Measurements from ENCODE around the gene IPMK. TPM values are rescaled to one million over a fixed set of nuclear protein-coding genes. Genes with fewer than 3 reads are reported as not detected.
"Not testable (repeated sequence)": the region's sequence is repeated elsewhere in the genome, so short reads cannot be mapped to it uniquely, and the experiment has no call there.

Gene IPMK
- total and polyA plus RNA-seq, 2 experiments from 2014 or later = 3.6 to 6.6 TPM

DNA sequence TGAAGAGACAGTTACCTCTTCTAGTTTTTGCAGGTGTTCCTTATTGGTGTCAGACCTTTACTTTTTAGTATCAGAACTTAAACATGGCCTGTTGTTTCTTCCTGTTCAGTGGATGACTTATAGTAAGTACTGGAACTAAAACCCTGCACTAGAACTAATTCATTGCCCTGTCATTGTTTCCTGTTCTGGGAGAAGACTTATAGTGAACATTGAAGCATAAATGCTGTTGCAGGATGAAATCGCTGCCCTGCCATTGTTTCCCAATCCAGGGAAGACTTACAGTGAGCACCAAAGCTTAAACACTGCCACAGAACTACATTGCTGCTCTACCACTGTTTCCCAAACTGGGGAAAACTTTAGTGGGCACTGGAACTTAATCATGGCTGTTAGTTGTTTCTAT is 13.1 kb downstream of the IPMK start:
- H3K27ac ChIP-seq = no peak overlapping the region
- no peaks in the 10 kb centered on the region for H4K20me1 ChIP-seq (ENCODE audit: insufficient read depth)
- no peak for DNase-seq
- no peaks in the 10 kb centered on the region for H3K9me2 ChIP-seq (ENCODE audit: insufficient read depth)
- TF ChIP-seq EZH2phosphoT487 (IDR thresholded peaks at IDR 0.05; ENCODE audit: insufficient read depth, low read depth) = no peak
- no peaks in the 10 kb centered on the region for H3K4me1 ChIP-seq (ENCODE audit: insufficient read depth)
- H3F3A ChIP-seq (ENCODE audit: insufficient read depth) = no peaks in the 10 kb centered on the region
- no peaks in the 10 kb centered on the region for H3K27me3 ChIP-seq (replicated peaks; ENCODE audit: insufficient read depth)
- no peak overlapping the region for H3K4me2 ChIP-seq (ENCODE audit: unreplicated experiment)
- in situ Hi-C loops (cut with MboI) = no loop called here
- H3K9me3 ChIP-seq (ENCODE audit: low read depth) = no peaks in the 10 kb centered on the region
- H3K79me2 ChIP-seq (ENCODE audit: insufficient read depth) = peaks cover 24% of the 10 kb centered on the region
- no peak overlapping the region for H3K4me3 ChIP-seq
- WGBS, 2 experiments (ENCODE audit: low coverage in 1 of 2, low lambda C conversion rate in 2 of 2, missing lambda C conversion rate in 2 of 2) = 100% methylated on average over 1 of the region's 1 CpG
- H3K9ac ChIP-seq = no peak overlapping the region
- H2AFZ ChIP-seq = no peak overlapping the region
- no peaks in the 10 kb centered on the region for H3K36me3 ChIP-seq (ENCODE audit: low read depth)

DNA sequence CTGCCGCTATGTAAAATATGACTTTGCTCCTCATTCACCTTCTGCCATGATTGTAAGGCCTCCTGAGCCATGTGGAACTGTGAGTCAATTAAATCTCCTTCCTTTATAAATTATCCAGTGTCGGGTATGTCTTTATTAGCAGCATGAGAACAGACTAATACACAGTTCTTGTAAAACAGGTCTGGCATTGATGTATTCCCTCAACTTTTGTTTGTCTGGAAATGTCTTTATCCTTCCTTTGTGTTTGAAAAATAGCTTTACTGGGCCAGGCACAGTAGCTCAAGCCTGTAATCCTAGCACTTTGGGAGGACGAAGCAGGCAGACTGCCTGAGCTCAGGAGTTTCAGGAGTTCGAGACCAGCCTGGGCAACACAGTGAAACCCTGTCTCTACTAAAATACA is 14.5 kb downstream of the IPMK start:
- Histone ChIP-seq H3F3A (ENCODE audit: insufficient read depth) (no peaks in the 10 kb centered on the region), H3K79me2 (ENCODE audit: insufficient read depth) (peaks cover 13% of the 10 kb centered on the region; the same call in 1 of the 2 replicates), H3K9me3 (ENCODE audit: low read depth) (no peaks in the 10 kb centered on the region), H4K20me1 (ENCODE audit: insufficient read depth) (no peaks in the 10 kb centered on the region), H3K27me3 (replicated peaks; ENCODE audit: insufficient read depth) (no peaks in the 10 kb centered on the region), H3K27ac (no peak overlapping the region), H3K9me2 (ENCODE audit: insufficient read depth) (no peaks in the 10 kb centered on the region), H2AFZ (no peak overlapping the region), H3K36me3 (ENCODE audit: low read depth) (no peaks in the 10 kb centered on the region), H3K4me1 (ENCODE audit: insufficient read depth) (no peaks in the 10 kb centered on the region), H3K9ac (no peak overlapping the region), H3K4me3 (no peak overlapping the region), H3K4me2 (ENCODE audit: unreplicated experiment) (no peak overlapping the region)
- in situ Hi-C loops (cut with MboI) = no loop called here
- WGBS, 2 experiments (ENCODE audit: low coverage in 1 of 2, low lambda C conversion rate in 2 of 2, missing lambda C conversion rate in 2 of 2) = 97 to 98% methylated on average over 4 of the region's 4 CpGs
- TF ChIP-seq EZH2phosphoT487 (IDR thresholded peaks at IDR 0.05; ENCODE audit: insufficient read depth, low read depth) (no peak), EZH2 (IDR thresholded peaks at IDR 0.05; ENCODE audit: insufficient read depth, poor library complexity, severe bottlenecking) (no peak)
- no peak for DNase-seq

DNA sequence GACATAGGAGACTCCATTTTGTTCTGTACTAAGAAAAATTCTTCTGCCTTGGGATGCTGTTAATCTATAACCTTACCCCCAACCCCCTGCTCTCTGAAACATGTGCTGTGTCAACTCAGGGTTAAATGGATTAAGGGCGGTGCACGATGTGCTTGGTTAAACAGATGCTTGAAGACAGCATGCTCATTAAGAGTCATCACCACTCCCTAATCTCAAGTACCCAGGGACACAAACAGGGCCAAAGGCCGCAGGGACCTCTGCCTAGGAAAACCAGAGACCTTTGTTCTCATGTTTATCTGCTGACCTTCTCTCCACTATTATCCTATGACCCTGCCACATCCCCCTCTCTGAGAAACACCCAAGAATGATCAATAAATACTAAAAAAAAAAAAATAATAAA is 23.0 kb downstream of the IPMK start:
- peaks cover 13% of the 10 kb centered on the region; the same call in 1 of the 2 replicates for H3F3A ChIP-seq (ENCODE audit: insufficient read depth)
- H3K4me1 ChIP-seq (ENCODE audit: insufficient read depth) = peaks cover 21% of the 10 kb centered on the region
- H3K4me2 ChIP-seq (ENCODE audit: unreplicated experiment); H3K36me3 ChIP-seq (ENCODE audit: low read depth); H3K4me3 ChIP-seq; H4K20me1 ChIP-seq (ENCODE audit: insufficient read depth); DNase-seq; H3K9me3 ChIP-seq (ENCODE audit: low read depth); H2AFZ ChIP-seq; H3K9ac ChIP-seq; H3K9me2 ChIP-seq (ENCODE audit: insufficient read depth); in situ Hi-C loops (cut with MboI); H3K27me3 ChIP-seq (replicated peaks; ENCODE audit: insufficient read depth); H3K27ac ChIP-seq: not testable (repeated sequence)
- WGBS, 2 experiments (ENCODE audit: low coverage in 1 of 2, low lambda C conversion rate in 2 of 2, missing lambda C conversion rate in 2 of 2) = 91 to 96% methylated on average over 3 of the region's 3 CpGs
- peaks cover 25% of the 10 kb centered on the region for H3K79me2 ChIP-seq (ENCODE audit: insufficient read depth)

GRCh38 chr10:58244242-58244641 is 23.5 kb downstream of the IPMK start:
- H3K4me2 ChIP-seq (ENCODE audit: unreplicated experiment); H2AFZ ChIP-seq; H3K9ac ChIP-seq; H3K27me3 ChIP-seq (replicated peaks; ENCODE audit: insufficient read depth); H3K9me2 ChIP-seq (ENCODE audit: insufficient read depth); H3K9me3 ChIP-seq (ENCODE audit: low read depth); H4K20me1 ChIP-seq (ENCODE audit: insufficient read depth); DNase-seq; H3K4me3 ChIP-seq; H3K36me3 ChIP-seq (ENCODE audit: low read depth); in situ Hi-C loops (cut with MboI); H3K27ac ChIP-seq: not testable (repeated sequence)
- WGBS, 2 experiments (ENCODE audit: low coverage in 1 of 2, low lambda C conversion rate in 2 of 2, missing lambda C conversion rate in 2 of 2) = 98 to 100% methylated on average over 9 to 26 of the region's 28 CpGs
- peaks cover 25% of the 10 kb centered on the region for H3K4me1 ChIP-seq (ENCODE audit: insufficient read depth)
- H3K79me2 ChIP-seq (ENCODE audit: insufficient read depth) = peaks cover 30% of the 10 kb centered on the region
- peaks cover 13% of the 10 kb centered on the region; the same call in 1 of the 2 replicates for H3F3A ChIP-seq (ENCODE audit: insufficient read depth)

DNA sequence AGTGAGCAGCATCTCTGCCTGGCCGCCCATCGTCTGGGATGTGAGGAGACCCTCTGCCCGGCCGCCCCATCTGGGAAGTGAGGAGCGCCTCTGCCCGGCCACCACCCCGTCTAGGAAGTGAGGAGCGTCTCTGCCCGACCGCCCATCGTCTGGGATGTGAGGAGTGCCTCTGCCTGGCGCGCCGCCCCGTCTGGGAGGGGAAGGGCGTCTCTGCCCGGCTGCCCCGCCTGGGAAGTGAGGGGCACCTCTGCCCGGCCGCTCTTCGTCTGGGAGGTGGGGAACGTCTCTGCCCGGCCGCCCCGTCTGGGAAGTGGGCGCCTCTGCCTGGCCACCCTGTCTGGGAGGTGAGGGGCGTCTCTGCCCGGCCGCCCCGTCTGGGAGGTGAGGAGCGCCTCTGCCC is 23.9 kb downstream of the IPMK start:
- in situ Hi-C loops (cut with MboI) = not testable (repeated sequence)

More for the DNA sequence above, 23.9 kb downstream of the IPMK start:
- H3K4me1 ChIP-seq (ENCODE audit: insufficient read depth) = peaks cover 28% of the 10 kb centered on the region
- H2AFZ ChIP-seq; H3K4me2 ChIP-seq (ENCODE audit: unreplicated experiment); H3K9me2 ChIP-seq (ENCODE audit: insufficient read depth); H4K20me1 ChIP-seq (ENCODE audit: insufficient read depth); H3K27ac ChIP-seq; H3K4me3 ChIP-seq; DNase-seq; H3K9me3 ChIP-seq (ENCODE audit: low read depth); H3K36me3 ChIP-seq (ENCODE audit: low read depth); H3K9ac ChIP-seq; H3K27me3 ChIP-seq (replicated peaks; ENCODE audit: insufficient read depth): not testable (repeated sequence)
- H3K79me2 ChIP-seq (ENCODE audit: insufficient read depth) = peaks cover 34% of the 10 kb centered on the region
- WGBS, 2 experiments (ENCODE audit: low coverage in 1 of 2, low lambda C conversion rate in 2 of 2, missing lambda C conversion rate in 2 of 2) = 99 to 100% methylated on average over 5 to 23 of the region's 31 CpGs
- peaks cover 13% of the 10 kb centered on the region; the same call in 1 of the 2 replicates for H3F3A ChIP-seq (ENCODE audit: insufficient read depth)
